Mesendoderm (in vitro differentiated cells): ENCODE data around the gene CHRNA9.

ENCODE experiments used
- DNase-seq: peaks from one replicate; pipeline ENCODE4 v3.0.0; 2013
- H2AK5ac ChIP-seq: 2 replicates; pipeline ENCODE4 v1.6.1; 2013; ENCODE audit warnings: low read length, inconsistent platforms
- H2BK120ac ChIP-seq: 2 replicates; pipeline ENCODE4 v1.6.1; 2013; ENCODE audit warnings: low read depth, mild to moderate bottlenecking, low read length, moderate library complexity, mixed read lengths
- H2BK15ac ChIP-seq: replicated peaks from 2 replicates; pipeline ENCODE4 v1.6.1; 2013; ENCODE audit warnings: low read depth, mild to moderate bottlenecking, moderate library complexity
- H2BK5ac ChIP-seq: 2 replicates; pipeline ENCODE4 v1.6.1; 2013; ENCODE audit warnings: low read length, inconsistent platforms
- H3K18ac ChIP-seq: 2 replicates; pipeline ENCODE4 v1.6.1; 2013; ENCODE audit warnings: mild to moderate bottlenecking, low read length, mixed read lengths
- H3K23ac ChIP-seq: one replicate; pipeline ENCODE4 v1.6.1; 2013; ENCODE audit warnings: low read length
- H3K27ac ChIP-seq: 2 replicates; pipeline ENCODE4 v1.5.1; 2013; ENCODE audit warnings: low read depth, mild to moderate bottlenecking, inconsistent platforms, low read length, moderate library complexity
- H3K27me3 ChIP-seq: 2 replicates; pipeline ENCODE4 v1.6.1; 2013; ENCODE audit warnings: low read length, control low read depth, mild to moderate bottlenecking, inconsistent platforms; ENCODE audit not compliant: insufficient read depth, poor library complexity
- H3K36me3 ChIP-seq: 2 replicates; pipeline ENCODE4 v1.6.1; 2013; ENCODE audit warnings: low read length, inconsistent platforms; ENCODE audit not compliant: control insufficient read depth, insufficient read depth
- H3K4ac ChIP-seq: one replicate; pipeline ENCODE4 v1.6.1; 2013; ENCODE audit warnings: low read depth, mild to moderate bottlenecking, low read length, moderate library complexity
- H3K4me1 ChIP-seq: 2 replicates; pipeline ENCODE4 v1.6.1; 2013; ENCODE audit warnings: low read depth, low read length, inconsistent platforms; ENCODE audit not compliant: control insufficient read depth
- H3K4me2 ChIP-seq: 2 replicates; pipeline ENCODE4 v1.6.1; 2013; ENCODE audit warnings: low read length
- H3K4me3 ChIP-seq: 2 replicates; pipeline ENCODE4 v1.5.1; 2013; ENCODE audit warnings: mild to moderate bottlenecking, low read length
- H3K56ac ChIP-seq: one replicate; pipeline ENCODE4 v1.6.1; 2013; ENCODE audit warnings: low read length
- H3K79me1 ChIP-seq: 2 replicates; pipeline ENCODE4 v1.6.1; 2013; ENCODE audit warnings: low read length, inconsistent platforms
- H3K79me2 ChIP-seq: 2 replicates; pipeline ENCODE4 v1.6.1; 2013; ENCODE audit warnings: mild to moderate bottlenecking, low read length; ENCODE audit not compliant: control insufficient read depth, insufficient read depth
- H3K9ac ChIP-seq: 2 replicates; pipeline ENCODE4 v1.6.1; 2013; ENCODE audit warnings: low read length, inconsistent platforms
- H4K5ac ChIP-seq: one replicate; pipeline ENCODE4 v1.6.1; 2013; ENCODE audit warnings: low read length
- H4K8ac ChIP-seq: one replicate; pipeline ENCODE4 v1.6.1; 2013; ENCODE audit warnings: low read depth, mild to moderate bottlenecking, control low read depth, low read length, moderate library complexity
- WGBS: extraction: QIAGEN DNeasy Blood & Tissue Kit; methylation state at CpG from one replicate; pipeline ENCODE4 v1.1.7; 2013; ENCODE audit warnings: low lambda C conversion rate, missing lambda C conversion rate; ENCODE audit not compliant: insufficient coverage; ENCODE audit errors: extremely low coverage; 5-methylcytosine and 5-hydroxymethylcytosine counted together

CHRNA9 gene

GRCh38 chr4:40373636-40374035 lies 38.5 kb downstream of the CHRNA9 start:
- H2BK15ac ChIP-seq: no peak overlapping the region
- no peak for DNase-seq
- no peak overlapping the region for H3K4me3 ChIP-seq
- no peak overlapping the region for H3K9ac ChIP-seq
- H3K4me2 ChIP-seq: no peak overlapping the region
- H3K4ac ChIP-seq: no peak overlapping the region
- no peak overlapping the region for H3K27ac ChIP-seq
- H3K4me1 ChIP-seq: no peaks in the 10 kb centered on the region
- H3K56ac ChIP-seq: no peak overlapping the region
- H3K27me3 ChIP-seq: no peaks in the 10 kb centered on the region
- no peak overlapping the region for H3K23ac ChIP-seq
- no peak overlapping the region for H3K18ac ChIP-seq
- WGBS: no CpG with 5 or more reads among the region's 3 CpGs
- no peak overlapping the region for H4K5ac ChIP-seq
- H3K79me2 ChIP-seq: no peaks in the 10 kb centered on the region
- H2BK5ac ChIP-seq: no peak overlapping the region
- H3K79me1 ChIP-seq: no peaks in the 10 kb centered on the region
- H2AK5ac ChIP-seq: no peak overlapping the region
- H2BK120ac ChIP-seq: no peak overlapping the region
- no peaks in the 10 kb centered on the region for H3K36me3 ChIP-seq
- H4K8ac ChIP-seq: no peak overlapping the region

GRCh38 chr4:40375095-40375494 lies 40.0 kb downstream of the CHRNA9 start:
- no peak overlapping the region for H3K18ac ChIP-seq
- H4K5ac ChIP-seq: no peak overlapping the region
- WGBS: no CpG with 5 or more reads among the region's 10 CpGs
- no peak overlapping the region for H2AK5ac ChIP-seq
- no peak overlapping the region for H2BK5ac ChIP-seq
- H2BK120ac ChIP-seq: no peak overlapping the region
- no peaks in the 10 kb centered on the region for H3K36me3 ChIP-seq
- no peak overlapping the region for H3K4me2 ChIP-seq
- H3K9ac ChIP-seq: no peak overlapping the region
- H4K8ac ChIP-seq: no peak overlapping the region
- no peak overlapping the region for H3K27ac ChIP-seq
- H3K23ac ChIP-seq: no peak overlapping the region
- no peaks in the 10 kb centered on the region for H3K4me1 ChIP-seq
- no peaks in the 10 kb centered on the region for H3K79me2 ChIP-seq
- H2BK15ac ChIP-seq: no peak overlapping the region
- no peak overlapping the region for H3K56ac ChIP-seq
- no peak for DNase-seq
- H3K27me3 ChIP-seq: no peaks in the 10 kb centered on the region
- no peak overlapping the region for H3K4me3 ChIP-seq
- H3K4ac ChIP-seq: no peak overlapping the region
- no peaks in the 10 kb centered on the region for H3K79me1 ChIP-seq

- Histone ChIP-seq H3K79me1 (no peaks in the 10 kb centered on the region), H2BK5ac (no peak overlapping the region), H3K27ac (no peak overlapping the region), H2BK15ac (no peak overlapping the region), H3K79me2 (no peaks in the 10 kb centered on the region), H3K56ac (no peak overlapping the region), H3K4me2 (no peak overlapping the region), H3K23ac (no peak overlapping the region), H3K4me1 (no peaks in the 10 kb centered on the region), H3K4ac (no peak overlapping the region), H3K18ac (no peak overlapping the region), H3K36me3 (no peaks in the 10 kb centered on the region), H3K27me3 (no peaks in the 10 kb centered on the region), H4K5ac (no peak overlapping the region), H3K9ac (no peak overlapping the region), H4K8ac (no peak overlapping the region), H2AK5ac (no peak overlapping the region), H3K4me3 (no peak overlapping the region), H2BK120ac (no peak overlapping the region)
- no peak for DNase-seq
- no CpG with 5 or more reads among the region's 2 CpGs for WGBS
Measured at GRCh38 chr4:40375620-40376019, 40.5 kb downstream of the CHRNA9 start.

GRCh38 chr4:40377512-40378365 lies 42.6 kb downstream of the CHRNA9 start:
- Histone ChIP-seq H3K27ac (no peak overlapping the region), H3K79me2 (no peaks in the 10 kb centered on the region), H4K8ac (no peak overlapping the region), H2BK5ac (no peak overlapping the region), H3K79me1 (no peaks in the 10 kb centered on the region), H4K5ac (no peak overlapping the region), H3K4me1 (no peaks in the 10 kb centered on the region), H3K18ac (no peak overlapping the region), H3K4me2 (no peak overlapping the region), H3K56ac (no peak overlapping the region), H2AK5ac (no peak overlapping the region), H3K23ac (no peak overlapping the region), H3K36me3 (no peaks in the 10 kb centered on the region), H2BK15ac (no peak overlapping the region), H3K4me3 (no peak overlapping the region), H3K27me3 (no peaks in the 10 kb centered on the region), H3K4ac (no peak overlapping the region), H2BK120ac (no peak overlapping the region), H3K9ac (no peak overlapping the region)
- no peak for DNase-seq
- no CpG with 5 or more reads among the region's 7 CpGs for WGBS

GRCh38 chr4:40378619-40379018 lies 43.5 kb downstream of the CHRNA9 start:
- no CpG with 5 or more reads among the region's 2 CpGs for WGBS
- no peaks in the 10 kb centered on the region for H3K4me1 ChIP-seq
- H4K8ac ChIP-seq: no peak overlapping the region
- H3K4me2 ChIP-seq: no peak overlapping the region
- no peak overlapping the region for H3K4me3 ChIP-seq
- no peaks in the 10 kb centered on the region for H3K27me3 ChIP-seq
- no peaks in the 10 kb centered on the region for H3K79me1 ChIP-seq
- H3K56ac ChIP-seq: no peak overlapping the region
- H3K27ac ChIP-seq: no peak overlapping the region
- H2BK120ac ChIP-seq: no peak overlapping the region
- no peak overlapping the region for H3K18ac ChIP-seq
- no peak overlapping the region for H4K5ac ChIP-seq
- H3K79me2 ChIP-seq: no peaks in the 10 kb centered on the region
- H3K23ac ChIP-seq: no peak overlapping the region
- H2BK15ac ChIP-seq: no peak overlapping the region
- no peak overlapping the region for H3K9ac ChIP-seq
- DNase-seq: no peak
- no peak overlapping the region for H2BK5ac ChIP-seq
- no peak overlapping the region for H3K4ac ChIP-seq
- no peaks in the 10 kb centered on the region for H3K36me3 ChIP-seq
- no peak overlapping the region for H2AK5ac ChIP-seq

GRCh38 chr4:40379248-40379647 lies 44.1 kb downstream of the CHRNA9 start:
- Histone ChIP-seq H3K56ac (no peak overlapping the region), H3K36me3 (no peaks in the 10 kb centered on the region), H3K18ac (no peak overlapping the region), H3K4ac (no peak overlapping the region), H3K79me1 (no peaks in the 10 kb centered on the region), H2AK5ac (no peak overlapping the region), H4K8ac (no peak overlapping the region), H2BK120ac (no peak overlapping the region), H4K5ac (no peak overlapping the region), H3K79me2 (no peaks in the 10 kb centered on the region), H3K4me3 (no peak overlapping the region), H2BK15ac (no peak overlapping the region), H3K9ac (no peak overlapping the region), H3K4me1 (no peaks in the 10 kb centered on the region), H2BK5ac (no peak overlapping the region), H3K27me3 (no peaks in the 10 kb centered on the region), H3K23ac (no peak overlapping the region), H3K27ac (no peak overlapping the region), H3K4me2 (no peak overlapping the region)
- no CpG with 5 or more reads among the region's 3 CpGs for WGBS
- peak; percentile 25 for DNase-seq
